NCI-H2107 (cell line): ENCODE measurements around the gene RNU1-2.
"Not testable (repeated sequence)": the region's sequence is repeated elsewhere in the genome, so short reads cannot be mapped to it uniquely, and the experiment has no call there.

Source experiments
- DNase-seq: peaks from one replicate; lab custom pipeline; 2025; lab: John Stamatoyannopoulos, UW

The RNU1-2 gene

GRCh38 chr1:16911851-16912721 lies 16.3 kb downstream of the RNU1-2 start:
- DNase-seq: not testable (repeated sequence)

GRCh38 chr1:16912742-16913141 lies 17.0 kb downstream of the RNU1-2 start:
- DNase-seq: not testable (repeated sequence)

DNA sequence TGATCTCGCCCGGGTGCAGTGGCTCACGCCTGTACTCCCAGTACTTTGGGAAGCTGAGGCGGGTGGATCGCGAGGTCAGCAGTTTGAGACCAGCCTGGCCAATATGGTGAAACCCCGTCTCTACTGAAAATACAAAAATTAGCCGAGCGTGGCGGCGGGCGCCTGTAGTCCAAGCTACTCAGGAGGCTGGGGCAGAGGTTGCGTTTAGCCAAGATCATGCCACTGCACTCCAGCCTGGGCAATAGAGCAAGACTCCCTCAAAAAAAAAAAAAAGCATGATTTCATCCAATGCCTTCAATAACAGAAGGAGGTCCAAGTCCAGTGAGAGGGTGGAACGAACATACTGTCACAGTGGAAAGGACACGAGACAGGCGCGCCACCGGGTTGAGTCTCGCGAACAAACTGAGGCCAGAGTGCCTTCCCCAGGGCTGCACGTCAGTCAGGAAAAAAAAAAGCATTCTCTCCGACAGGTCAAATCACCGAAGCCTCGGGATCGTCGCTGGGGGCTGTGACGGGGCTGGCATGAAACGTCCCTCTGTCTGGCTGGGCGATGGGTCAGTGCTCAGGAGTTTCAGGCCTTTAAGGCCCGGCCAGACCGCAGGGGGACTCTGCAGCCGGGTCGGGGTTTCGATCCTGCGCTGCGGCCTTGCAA lies 17.5 kb downstream of the RNU1-2 start:
- no peak for DNase-seq

DNA sequence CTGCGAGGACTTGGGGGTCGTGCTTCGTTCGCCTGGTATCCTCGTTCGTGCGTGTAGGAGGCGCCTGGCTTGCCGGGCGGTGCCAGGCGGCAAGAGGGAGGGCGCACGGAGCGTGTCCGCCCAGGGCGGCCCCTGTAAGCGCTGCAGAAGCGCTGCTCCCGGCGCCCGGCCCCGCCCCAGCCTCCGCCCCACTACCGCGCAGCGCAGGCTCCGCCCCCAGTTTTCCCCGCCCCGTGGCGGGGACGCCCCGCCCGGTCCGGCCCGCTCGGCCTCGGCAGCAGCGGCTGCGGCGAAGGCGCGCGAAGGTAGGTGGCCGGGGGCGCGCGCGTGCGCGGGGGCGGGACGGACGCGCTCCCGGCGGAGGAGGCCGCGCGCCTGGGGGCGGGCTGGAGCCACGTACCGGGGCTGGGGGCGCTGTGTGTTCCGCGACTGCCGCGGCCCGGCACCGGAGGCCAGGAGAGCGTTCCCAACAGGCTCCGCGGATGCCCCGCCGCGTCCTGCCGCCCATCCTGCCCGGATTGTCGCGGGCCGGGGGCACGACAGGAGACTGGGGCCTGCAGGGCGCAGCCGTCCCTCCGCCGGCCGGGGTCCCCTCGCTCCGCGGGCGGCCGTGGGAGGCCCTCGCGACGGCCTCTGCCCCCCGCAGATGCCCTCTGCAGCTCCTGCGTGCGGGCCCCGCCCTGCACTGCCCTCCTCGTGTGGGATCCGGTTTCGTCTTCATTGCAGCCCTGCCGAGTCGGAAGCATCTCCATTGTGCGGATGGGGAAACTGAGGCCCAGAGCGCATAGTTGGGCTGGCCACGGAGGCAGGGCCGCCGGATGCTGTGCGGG lies 18.3 kb downstream of the RNU1-2 start:
- peak; percentile 96 for DNase-seq

- not testable (repeated sequence) for DNase-seq
These were observed 19.3 kb downstream of the RNU1-2 start for GRCh38 chr1:16914928-16915626.

DNA sequence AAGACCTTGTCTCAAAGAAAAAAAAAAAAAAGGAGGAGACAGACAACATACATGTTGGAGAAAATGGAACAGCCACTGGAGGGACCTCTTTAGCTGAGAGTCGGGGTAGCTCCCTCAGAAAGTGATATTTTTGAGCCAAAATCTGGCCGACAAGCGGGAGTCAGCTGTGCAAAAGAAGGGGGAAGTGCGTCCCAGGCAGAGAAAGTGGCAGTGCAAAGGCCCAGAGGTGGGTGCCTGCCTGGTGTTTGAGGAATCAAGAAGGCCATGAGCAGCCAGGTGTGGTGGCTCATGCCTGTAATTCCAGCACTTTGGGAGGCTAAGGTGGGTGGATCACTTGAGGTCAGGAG lies 19.8 kb downstream of the RNU1-2 start:
- no peak for DNase-seq

DNA sequence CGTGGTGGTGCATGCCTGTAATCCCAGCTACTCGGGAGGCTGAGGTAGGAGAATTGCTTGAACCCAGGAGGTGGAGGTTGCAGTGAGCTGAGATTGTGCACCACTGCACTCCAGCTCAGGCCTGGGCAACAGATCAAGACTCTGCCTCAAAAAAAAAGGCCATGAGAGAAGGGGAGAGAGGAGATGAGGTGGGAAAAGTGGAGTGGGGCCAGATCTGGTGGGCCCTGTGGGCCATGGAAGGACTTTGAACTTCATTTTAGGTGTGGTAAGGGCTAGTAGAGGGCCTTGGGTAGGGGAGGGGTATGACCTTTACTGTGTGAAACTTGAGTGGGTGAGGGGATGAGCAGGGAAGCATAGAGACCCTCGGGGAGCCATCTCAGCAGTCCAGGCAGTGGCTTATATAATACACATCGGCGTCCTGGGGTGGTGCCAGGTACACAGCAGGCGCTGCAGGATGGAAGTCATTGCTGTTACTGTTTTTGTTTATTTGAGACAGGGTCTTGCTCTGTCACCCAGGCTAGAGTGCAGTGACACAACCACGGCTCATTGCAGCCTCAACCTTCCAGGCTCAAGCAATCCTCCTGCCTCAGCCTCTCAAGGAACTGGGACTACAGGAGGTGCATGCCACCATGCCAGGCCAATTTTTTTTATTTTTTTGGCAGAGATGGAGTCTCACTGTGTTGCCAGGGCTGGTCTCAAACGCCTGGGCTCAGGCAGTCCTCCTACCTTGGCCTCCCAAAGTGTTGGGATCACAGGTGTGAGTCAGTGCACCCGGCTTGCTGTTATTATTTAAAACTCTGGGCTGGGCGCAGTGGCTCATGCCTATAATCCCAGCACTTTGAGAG lies 20.5 kb downstream of the RNU1-2 start:
- DNase-seq: not testable (repeated sequence)

DNA sequence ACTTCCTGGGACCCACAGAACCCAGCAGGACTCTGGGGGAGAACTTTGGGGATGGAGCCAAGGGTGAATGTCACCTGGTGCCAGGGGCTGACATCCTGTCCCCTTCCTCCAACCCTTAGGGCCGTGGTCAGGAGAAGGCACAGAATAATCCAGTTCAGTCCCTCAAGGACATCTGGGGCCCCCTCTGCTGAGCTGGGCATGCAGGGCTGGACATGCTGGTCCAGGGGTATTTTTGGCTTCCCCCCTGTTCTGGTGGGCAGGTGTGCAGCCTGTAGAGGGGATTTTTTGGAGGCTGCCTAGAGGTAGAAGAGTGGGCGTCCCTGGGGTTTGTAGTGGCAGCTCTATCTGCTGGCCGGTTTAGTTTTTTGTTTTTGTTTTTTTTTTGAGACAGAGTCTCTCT lies 22.6 kb downstream of the RNU1-2 start:
- DNase-seq: no peak

DNA sequence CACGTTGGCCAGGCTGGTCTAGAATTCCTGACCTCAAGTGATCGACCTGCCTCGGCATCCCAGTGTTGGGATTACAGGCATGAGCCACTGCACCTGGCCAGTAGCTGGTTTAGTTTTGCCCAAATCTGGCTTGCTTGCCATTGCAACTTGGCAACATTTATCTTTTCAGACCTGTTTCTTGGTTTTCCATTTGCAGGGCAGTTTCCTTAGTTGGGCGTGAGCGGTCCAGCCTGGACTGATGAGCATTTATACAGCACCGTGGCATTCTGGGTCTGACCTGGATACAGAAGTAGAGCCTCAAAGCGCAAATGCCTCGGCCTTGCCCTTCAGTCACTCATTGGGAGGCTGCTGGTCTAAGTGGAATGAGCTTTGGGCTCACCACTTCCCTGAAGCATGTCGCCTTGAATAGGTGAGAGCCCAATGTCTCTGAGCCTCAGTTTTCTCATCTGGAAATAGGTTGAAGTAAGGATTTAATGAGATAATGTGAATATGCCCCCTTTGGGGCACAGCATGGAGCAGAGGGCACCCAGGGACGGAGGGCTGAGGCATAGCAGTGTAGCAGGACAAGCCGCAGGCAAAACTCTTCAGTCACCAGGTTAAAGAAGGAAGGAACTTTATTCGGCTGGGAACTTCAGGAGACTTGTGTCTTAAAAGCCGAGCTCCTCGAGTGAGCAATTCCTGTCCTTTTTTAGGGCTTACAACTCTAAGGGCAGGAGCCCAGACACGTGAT lies 23.3 kb downstream of the RNU1-2 start:
- not testable (repeated sequence) for DNase-seq

DNA sequence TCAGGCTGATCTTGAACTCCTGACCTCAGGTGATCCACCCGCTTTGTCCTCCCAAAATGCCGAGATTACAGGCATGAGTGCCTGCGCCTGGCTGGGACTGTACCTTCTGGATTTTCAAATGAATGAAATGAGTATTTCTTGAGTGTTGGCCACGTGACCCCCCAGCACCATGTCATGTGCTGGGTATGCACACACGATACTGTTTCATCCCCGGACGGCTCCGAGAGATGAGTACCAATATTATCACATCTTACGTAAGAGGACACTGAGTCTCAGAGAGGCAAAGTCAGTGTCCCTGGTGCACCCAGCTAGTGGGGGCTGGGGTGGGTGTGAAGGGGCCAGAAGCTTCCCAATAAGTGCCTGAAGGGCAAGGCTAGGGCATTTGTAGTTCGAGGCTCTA lies 25.2 kb downstream of the RNU1-2 start:
- DNase-seq: no peak

GRCh38 chr1:16921391-16922185 lies 25.8 kb downstream of the RNU1-2 start, which contains the start of gene CROCC:
Gene CROCC (plus strand): TSS chr1:16921931. CDS start chr1:16922019, 88 bp downstream.
- DNase-seq: no peak

GRCh38 chr1:16922466-16922865 lies 26.7 kb downstream of the RNU1-2 start:
- no peak for DNase-seq

- no peak for DNase-seq
These were observed 27.2 kb downstream of the RNU1-2 start for GRCh38 chr1:16922885-16923431.

GRCh38 chr1:16924216-16924918 lies 28.6 kb downstream of the RNU1-2 start:
- no peak for DNase-seq

DNA sequence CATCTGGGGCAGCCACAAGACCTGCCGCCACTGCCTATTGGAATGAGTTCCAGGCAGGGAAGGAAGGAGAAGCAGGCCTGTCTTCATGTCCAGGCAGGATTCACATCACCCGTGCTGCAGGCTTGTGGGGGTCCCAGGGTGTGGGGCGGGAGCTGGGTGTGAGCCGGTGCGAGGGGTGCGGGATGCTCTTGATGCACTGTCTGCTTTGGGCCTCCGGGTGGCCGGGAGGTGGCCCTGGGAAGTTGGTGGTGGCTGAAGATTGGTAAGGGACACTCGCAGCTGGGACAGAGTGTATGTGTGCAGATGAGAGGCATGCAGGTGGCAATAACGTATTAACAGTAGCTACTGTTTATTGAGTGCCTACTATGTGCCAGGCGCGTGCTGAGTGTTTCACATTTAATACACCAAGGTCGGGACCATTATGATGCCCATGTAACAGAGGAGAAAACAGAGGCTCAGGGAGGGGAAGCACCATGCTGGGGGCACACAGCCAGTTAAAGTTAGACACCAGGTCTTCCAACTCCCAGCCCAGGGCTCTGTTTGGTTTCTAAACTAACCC lies 29.2 kb downstream of the RNU1-2 start:
- no peak for DNase-seq

DNA sequence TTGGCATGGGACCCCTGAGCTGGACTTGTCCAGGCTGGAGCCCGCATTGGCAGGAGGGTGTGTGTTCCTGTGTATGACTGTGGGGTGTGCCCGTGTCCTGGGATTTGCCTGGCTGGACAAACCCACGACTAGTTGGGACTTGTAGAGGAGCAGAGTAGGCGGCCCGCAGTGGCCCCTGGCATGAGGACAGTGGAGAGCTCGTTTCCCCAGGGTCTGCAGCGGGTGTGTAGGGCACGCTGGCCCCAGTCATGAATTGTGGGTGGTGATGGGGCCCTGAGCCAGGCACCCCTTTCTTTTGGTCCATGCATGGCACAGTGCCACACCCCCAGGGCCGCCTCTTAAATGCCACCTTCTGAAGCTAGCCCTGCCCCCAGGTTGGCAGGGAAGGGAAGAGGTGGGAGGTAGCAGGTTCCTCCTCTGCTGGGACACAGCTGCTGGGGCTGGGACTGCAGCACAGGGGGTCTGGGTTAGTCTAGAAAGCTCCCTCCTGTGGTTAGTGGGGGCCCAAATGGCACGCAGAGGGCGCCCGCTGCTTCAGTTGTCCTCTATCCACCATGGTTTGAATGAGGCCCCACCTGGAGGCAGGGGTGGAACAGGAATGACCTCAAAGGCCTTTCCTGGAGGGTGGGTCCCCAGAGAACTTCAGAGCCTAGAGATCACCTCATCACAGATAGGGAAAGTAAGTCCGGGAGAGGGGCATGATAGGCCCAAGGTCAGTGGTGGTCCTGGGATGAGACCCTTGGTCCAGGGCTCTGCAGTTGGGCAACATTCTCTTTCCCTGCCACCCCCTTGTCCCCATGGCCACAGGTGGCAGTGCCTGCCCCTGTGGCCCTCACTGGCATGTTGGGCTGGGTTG lies 30.1 kb downstream of the RNU1-2 start:
- no peak for DNase-seq

- DNase-seq: peak; percentile 90
These were observed 30.8 kb downstream of the RNU1-2 start for GRCh38 chr1:16926491-16927073.
